HG03135 (cell line): ENCODE data around the gene RNF213.
"Not testable (repeated sequence)": the region's sequence is repeated elsewhere in the genome, so short reads cannot be mapped to it uniquely, and the experiment has no call there.

Experiments
- ATAC-seq: cut with Tn5 transposase; IDR thresholded peaks from one replicate; pipeline ENCODE4 v1.9.1; 2021; ENCODE audit warnings: mild to moderate bottlenecking, moderate library complexity; ENCODE audit not compliant: unreplicated experiment

Gene RNF213

DNA sequence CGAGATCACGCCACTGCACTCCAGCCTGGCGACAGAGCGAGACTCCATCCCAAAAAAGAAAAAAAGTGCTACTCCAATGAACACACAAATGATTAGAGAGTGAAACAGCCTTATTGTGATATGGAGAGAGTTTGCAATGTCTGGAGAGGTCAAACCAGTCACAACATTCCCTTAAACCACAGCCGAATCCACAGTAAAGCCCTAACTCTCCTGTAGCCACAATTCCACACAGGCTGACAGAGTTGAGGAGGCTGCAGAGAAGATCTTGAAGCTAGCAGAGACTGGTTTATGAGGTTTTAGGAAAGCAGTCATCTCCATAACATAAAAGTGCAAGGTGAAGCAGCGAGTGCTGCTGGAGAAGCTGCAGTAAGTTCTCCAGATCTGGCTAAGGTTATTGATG, 6.7 kb downstream of the RNF213 start:
- no peak for ATAC-seq

- no peak for ATAC-seq
Observed at GRCh38 chr17:80268427-80268826, 7.8 kb downstream of the RNF213 start.

DNA sequence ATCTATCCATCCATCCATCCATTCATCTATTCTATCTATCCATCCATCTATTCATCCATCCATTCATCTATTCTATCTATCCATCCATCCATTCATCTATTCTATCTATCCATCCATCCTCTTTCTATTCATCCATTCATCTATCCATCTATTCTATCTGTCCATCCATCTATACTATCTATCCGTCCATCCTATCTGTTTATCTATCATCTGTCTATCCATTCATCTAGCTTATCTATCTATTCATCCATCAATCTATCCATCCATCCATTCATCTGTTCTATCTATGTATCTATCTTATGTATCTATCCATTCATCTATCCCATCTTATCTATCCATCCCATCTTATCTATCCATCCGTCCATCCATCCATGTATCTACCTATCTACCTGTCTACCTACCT, 8.8 kb downstream of the RNF213 start:
- ATAC-seq, result no peak

- no peak for ATAC-seq
Observed at GRCh38 chr17:80270104-80270503, 9.5 kb downstream of the RNF213 start.

GRCh38 chr17:80270836-80271235, 10.2 kb downstream of the RNF213 start:
- ATAC-seq, result no peak

DNA sequence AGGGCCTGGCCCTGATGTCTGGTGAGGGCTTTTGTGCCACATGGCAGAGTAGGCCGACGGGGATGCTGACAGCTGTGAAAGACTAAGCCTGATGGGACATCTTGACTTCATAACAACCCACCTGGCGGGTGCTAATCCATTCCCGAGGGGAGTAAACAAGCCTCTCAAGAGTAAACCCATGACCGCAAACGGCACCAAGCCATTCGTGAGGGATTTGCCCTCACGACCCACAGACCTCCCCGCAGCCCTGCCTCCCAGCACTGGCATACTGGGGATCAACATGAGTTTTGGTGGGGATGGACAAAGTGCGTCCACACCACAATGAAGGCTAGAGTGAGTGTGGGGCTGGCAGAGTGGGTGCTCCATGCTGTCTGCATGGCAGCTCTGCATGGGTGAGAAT, 11.7 kb downstream of the RNF213 start:
- no peak for ATAC-seq

DNA sequence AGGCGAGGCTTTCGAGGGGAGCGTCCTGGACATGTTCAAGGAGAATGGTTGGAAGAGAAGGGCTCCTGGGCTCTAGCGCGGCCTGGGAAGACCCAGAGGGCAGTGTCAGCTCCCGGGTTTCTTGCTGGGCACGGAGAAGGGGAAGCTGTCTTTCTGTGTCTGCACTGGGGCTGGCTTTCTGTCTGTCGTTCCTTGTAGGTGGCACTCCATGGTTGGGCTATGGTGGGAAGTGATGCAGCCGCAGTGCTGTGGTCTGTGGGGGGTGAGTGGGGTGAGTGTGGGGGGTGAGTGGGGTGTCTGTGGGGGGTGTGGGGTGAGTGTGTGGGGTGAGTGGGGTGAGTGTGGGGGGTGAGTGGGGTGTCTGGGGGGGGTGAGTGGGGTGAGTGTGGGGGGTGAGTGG, 13.7 kb downstream of the RNF213 start:
- no peak for ATAC-seq

GRCh38 chr17:80274871-80275449, 14.3 kb downstream of the RNF213 start:
- ATAC-seq, result no peak

DNA sequence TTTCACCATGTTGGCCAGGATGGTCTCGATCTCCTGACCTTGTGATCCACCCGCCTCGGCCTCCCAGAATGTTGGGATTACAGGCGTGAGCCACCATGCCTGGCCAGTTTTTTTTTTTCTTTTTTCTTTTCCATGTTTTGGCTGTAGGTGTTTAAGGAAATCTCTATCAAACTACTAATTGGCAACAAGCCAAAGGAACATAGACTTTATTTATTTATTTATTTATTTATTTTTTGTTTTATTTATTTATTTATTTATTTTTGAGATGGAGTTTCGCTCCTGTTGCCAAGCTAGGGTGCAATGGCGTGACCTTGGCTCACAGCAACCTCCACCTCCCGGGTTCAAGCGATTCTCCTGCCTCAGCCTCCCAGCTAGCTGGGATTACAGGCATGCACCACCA, 15.2 kb downstream of the RNF213 start:
- ATAC-seq, result not testable (repeated sequence)

DNA sequence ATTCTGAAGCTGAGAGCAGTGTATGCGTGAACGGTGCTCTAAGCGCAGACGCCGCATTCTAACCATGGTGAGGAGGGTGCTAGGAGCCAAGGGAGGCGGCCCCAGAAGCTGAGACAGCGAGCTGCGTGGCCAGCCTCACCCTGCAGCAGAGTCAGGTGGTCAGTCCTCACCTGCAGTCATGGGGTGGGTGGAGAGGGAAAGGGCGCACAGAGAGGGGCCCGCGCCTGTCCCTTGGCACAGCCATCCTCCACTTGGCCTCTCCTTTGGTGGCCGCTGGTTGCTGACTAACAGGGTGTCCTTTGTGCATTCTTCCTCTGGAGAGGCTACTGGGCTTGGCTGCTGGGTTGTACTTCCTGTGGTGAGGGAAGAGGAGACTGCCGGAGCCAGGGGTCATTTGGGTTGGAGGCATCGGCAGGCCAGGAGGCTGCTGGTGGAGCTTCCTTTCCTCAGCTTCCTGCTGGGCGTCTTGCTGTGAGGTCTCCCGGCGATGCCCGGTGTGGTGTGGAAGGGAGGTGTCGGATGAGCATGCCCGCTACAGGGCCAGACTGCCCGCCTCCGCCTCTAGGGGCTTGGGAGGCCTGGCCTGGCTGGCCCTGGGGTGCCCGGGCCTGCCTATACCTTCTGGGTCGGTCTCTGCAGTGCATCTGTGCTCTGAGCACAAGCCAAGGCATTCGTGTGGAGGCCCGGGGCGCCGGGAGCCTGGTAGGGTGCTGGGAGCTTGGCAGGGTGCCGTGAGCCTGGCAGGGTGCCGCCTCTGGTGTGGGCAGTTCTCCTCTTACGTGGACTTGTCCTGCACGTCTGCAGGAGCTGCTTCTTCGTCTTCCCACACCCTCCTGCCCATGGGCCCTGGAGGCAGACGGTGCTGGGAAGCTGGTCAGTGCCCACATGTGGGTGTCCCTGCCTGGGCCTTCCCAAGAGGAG, 17.4 kb downstream of the RNF213 start:
- no peak for ATAC-seq

GRCh38 chr17:80279895-80280294, 19.2 kb downstream of the RNF213 start:
- ATAC-seq, result no peak

GRCh38 chr17:80281516-80281915, 20.9 kb downstream of the RNF213 start:
- ATAC-seq, result no peak

- no peak for ATAC-seq
Observed at GRCh38 chr17:80283116-80283852, 22.6 kb downstream of the RNF213 start.

GRCh38 chr17:80284631-80285030, 24.0 kb downstream of the RNF213 start:
- no peak for ATAC-seq

DNA sequence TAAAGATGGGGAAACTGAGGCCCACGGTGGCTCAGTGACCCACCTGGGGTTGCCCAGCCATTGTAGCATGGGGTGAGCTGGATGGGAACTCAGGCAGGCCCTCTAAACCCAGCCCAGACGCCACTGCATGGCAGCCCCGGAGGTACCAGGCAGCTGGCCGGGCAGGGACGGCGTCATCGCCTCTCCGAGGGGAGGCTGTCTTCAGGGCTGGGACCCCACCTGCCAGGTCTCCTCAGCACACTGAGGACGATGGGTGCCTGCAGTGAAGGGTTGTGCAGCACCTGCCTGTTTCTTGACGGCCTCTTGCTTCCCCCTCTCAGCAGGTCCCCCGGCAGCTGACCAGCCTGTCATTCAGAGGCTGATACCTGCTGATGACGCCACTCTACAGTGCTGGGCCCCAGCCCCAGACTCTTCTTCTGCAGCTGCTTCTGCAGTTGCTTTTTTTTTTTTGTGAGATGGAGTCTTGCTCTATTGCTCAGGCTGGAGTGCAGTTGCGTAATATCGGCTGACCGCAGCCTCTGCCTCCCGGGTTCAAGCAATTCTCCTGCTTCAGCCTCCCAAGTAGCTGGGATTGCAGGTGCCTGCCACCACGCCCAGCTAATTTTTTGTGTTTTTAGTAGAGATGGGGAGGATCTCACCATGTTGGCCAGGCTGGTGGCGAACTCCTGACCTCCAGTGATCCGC, 24.7 kb downstream of the RNF213 start:
- ATAC-seq, result no peak

GRCh38 chr17:80286638-80286960, 25.9 kb downstream of the RNF213 start:
- no peak for ATAC-seq

- ATAC-seq, result no peak
Observed at GRCh38 chr17:80287038-80287437, 26.4 kb downstream of the RNF213 start.

DNA sequence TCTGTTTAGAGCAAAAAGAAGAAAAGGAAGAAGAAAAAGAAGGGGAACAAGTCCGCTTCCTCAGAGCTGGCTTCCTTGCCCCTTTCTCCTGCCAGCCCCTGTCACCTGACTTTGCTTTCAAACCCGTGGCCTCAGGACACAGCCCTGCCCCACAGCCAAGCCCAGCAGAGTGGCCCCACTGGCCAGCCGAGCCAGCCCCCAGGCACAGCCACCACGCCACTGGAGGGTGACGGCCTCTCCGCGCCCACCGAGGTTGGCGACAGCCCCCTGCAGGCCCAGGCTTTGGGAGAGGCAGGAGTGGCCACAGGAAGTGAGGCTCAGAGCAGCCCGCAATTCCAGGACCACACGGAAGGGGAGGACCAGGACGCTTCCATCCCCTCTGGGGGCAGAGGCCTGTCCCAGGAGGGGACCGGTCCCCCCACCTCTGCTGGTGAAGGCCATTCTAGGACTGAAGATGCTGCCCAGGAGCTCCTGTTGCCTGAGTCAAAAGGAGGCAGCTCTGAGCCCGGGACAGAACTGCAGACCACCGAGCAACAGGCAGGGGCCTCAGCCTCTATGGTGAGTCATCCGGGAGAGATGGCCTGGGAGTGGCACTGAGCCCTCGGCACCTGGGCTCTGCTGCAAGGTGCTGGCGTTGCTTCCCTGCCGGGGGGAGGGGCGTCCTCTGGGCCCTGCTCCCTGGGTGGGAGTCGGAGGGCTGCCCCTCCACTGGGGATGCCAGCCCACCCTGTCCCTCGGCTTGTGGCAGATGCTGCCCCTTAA, 27.3 kb downstream of the RNF213 start:
- ATAC-seq, result no peak

DNA sequence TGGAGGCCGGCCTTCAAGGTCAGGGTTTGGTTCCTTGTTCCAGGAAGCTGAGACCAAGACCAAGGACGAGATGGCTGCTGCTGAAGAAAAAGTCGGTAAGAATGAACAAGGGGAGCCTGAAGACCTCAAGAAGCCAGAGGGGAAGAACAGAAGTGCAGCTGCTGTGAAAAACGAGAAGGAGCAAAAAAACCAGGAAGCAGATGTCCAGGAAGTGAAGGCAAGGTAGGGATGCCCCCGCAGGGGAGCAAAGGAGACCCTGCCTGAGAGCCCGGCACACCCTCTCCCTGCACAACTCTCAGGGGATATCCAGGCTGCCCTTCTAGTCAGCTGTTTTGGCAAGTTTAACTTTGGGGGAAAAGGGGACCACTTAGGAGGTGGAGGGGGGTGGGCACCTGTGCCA, 29.0 kb downstream of the RNF213 start:
- no peak for ATAC-seq

- no peak for ATAC-seq
Observed at GRCh38 chr17:80290156-80290555, 29.5 kb downstream of the RNF213 start.

DNA sequence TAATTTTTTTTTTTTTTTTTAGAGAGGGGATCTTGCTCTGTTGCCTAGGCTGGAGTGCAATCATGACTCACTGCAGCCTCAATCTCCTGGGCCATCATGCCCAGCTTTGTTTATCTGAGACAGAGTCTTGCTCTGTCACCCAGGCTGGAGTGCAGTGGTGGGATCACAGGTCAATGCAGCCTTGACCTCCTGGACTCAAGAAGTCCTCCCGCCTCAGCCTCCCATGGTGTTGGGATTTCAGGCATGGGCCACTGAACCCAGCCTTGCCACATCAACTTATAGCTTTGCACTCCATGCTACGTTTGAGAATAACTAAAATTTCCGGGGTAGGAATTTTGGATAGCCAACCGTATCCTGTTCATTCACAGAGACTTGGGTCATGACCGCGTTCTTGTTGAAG, 30.6 kb downstream of the RNF213 start:
- no peak for ATAC-seq
